K562 (cell line): ENCODE data around the gene EIPR1. TPM values are rescaled to one million over a fixed set of nuclear protein-coding genes. Genes with fewer than 3 reads are reported as not detected.

Experiments
- ATAC-seq: fragments of 200-7000 bp; cut with Tn5 transposase; 3 replicates; pipeline ENCODE4 v1.9.1; 2020; ENCODE audit warnings: moderate library complexity
- BruUV-seq: library from RNA; stranded (reverse); fragments of 400-500 nt; replicated peaks from 2 replicates; lab custom pipeline; 2021; lab: Mats Ljungman, UMichigan
- CTCF ChIA-PET: fragments of 300-600 bp; formaldehyde crosslinking; extraction: SDS; loops from one replicate; lab custom pipeline; 2021; ENCODE audit warnings: low intra/inter-chr PET ratio; lab: Yijun Ruan, JAX
- POLR2A ChIA-PET: fragments of 300-600, 350-650 bp; sonication (Branson Sonifier 250); formaldehyde crosslinking; extraction: SDS; loops from one replicate; lab custom pipeline; 2021; ENCODE audit warnings: antibody characterized with exemption, inconsistent platforms; lab: Yijun Ruan, JAX
- DNase-seq, 4 experiments: peaks; one replicate each; pipeline versions ENCODE4 v3.0.0 to v3.0.0-alpha.2; 2011 to 2018; ENCODE audit warnings: low spot score in 3 of 4, mixed read lengths in 3 of 4; ENCODE audit errors: extremely low read depth in 1 of 4
- FAIRE-seq: peaks from 2 replicates; lab custom pipeline; 2011; peaks lifted over from hg19 to GRCh38; lab: Jason Lieb, UNC
- H2AFZ ChIP-seq: 2 replicates; pipeline ENCODE4 v1.6.0; 2011; ENCODE audit warnings: low read depth, low read length, control low read depth, inconsistent platforms
- H3K27ac ChIP-seq: fragments of 200-600 bp; 3 replicates; pipeline ENCODE4 v1.8.0; 2011; ENCODE audit warnings: low read depth, mild to moderate bottlenecking, control low read depth, inconsistent platforms, low read length, moderate library complexity, mixed read lengths; ENCODE audit errors: extremely low read depth
- H3K27me3 ChIP-seq, 2 experiments: fragments of 300-600 bp in 1 of 2; 2 replicates in 1 of 2; 3 replicates in 1 of 2; pipeline versions ENCODE4 v1.6.0 to v1.8.0; 2011; ENCODE audit warnings: inconsistent platforms in 2 of 2, low read length in 2 of 2, mild to moderate bottlenecking in 1 of 2, mixed read lengths in 1 of 2, moderate library complexity in 1 of 2; ENCODE audit not compliant: control insufficient read depth in 2 of 2, insufficient read depth in 2 of 2
- H3K36me3 ChIP-seq: fragments of 300-600 bp; 3 replicates; pipeline ENCODE4 v1.8.0; 2011; ENCODE audit warnings: mild to moderate bottlenecking, low read length, inconsistent platforms; ENCODE audit not compliant: control insufficient read depth, insufficient read depth
- H3K4me1 ChIP-seq, 2 experiments: fragments of 200-600 bp in 1 of 2; replicated peaks in 1 of 2; 2 replicates in 1 of 2; 3 replicates in 1 of 2; pipeline versions ENCODE4 v1.5.1 to v1.8.0; 2011; ENCODE audit warnings: inconsistent platforms in 2 of 2, low read length in 2 of 2, mild to moderate bottlenecking in 1 of 2, mixed read lengths in 1 of 2, moderate library complexity in 1 of 2; ENCODE audit not compliant: control insufficient read depth in 2 of 2, insufficient read depth in 2 of 2
- H3K4me2 ChIP-seq: 2 replicates; pipeline ENCODE4 v1.6.1; 2011; ENCODE audit warnings: low read length, control low read depth, inconsistent platforms, mixed read lengths; ENCODE audit not compliant: insufficient read depth
- H3K4me3 ChIP-seq: fragments of 200-600 bp; sonication (generic), shearing (Covaris generic); 2 replicates; pipeline ENCODE4 v1.5.1; 2016; ENCODE audit warnings: control low read depth, inconsistent platforms
- H3K79me2 ChIP-seq: fragments of 200-600 bp; 3 replicates; pipeline ENCODE4 v1.8.0; 2011; ENCODE audit warnings: low read length, inconsistent platforms; ENCODE audit not compliant: control insufficient read depth, insufficient read depth
- H3K9ac ChIP-seq, 2 experiments: 2 replicates each; pipeline versions ENCODE4 v1.6.0 to v1.6.1; 2011; ENCODE audit warnings: low read depth in 2 of 2, low read length in 2 of 2, control low read depth in 1 of 2, inconsistent platforms in 1 of 2, mild to moderate bottlenecking in 1 of 2, mixed read lengths in 1 of 2; ENCODE audit not compliant: insufficient read depth in 1 of 2
- H3K9me1 ChIP-seq: one replicate; pipeline ENCODE4 v1.6.0; 2011; ENCODE audit warnings: inconsistent platforms, mild to moderate bottlenecking, low read length, moderate library complexity; ENCODE audit not compliant: control insufficient read depth, insufficient read depth
- H3K9me3 ChIP-seq: replicated peaks from 2 replicates; pipeline ENCODE4 v1.5.1; 2011; ENCODE audit warnings: low read depth, low read length, inconsistent platforms; ENCODE audit not compliant: control insufficient read depth, insufficient read depth
- H4K20me1 ChIP-seq: replicated peaks from 2 replicates; pipeline ENCODE4 v1.6.1; 2011; ENCODE audit warnings: low read length, inconsistent platforms, mixed read lengths; ENCODE audit not compliant: control insufficient read depth, insufficient read depth
- BCOR ChIP-seq: fragments of 450-650 bp; IDR thresholded peaks from 2 replicates; pipeline ENCODE4 v1.6.1; 2016
- IRF2 ChIP-seq: sonication (generic); formaldehyde crosslinking; IDR thresholded peaks from 2 replicates; pipeline ENCODE4 v1.8.1; 2022; ENCODE audit warnings: mild to moderate bottlenecking, missing genetic modification reagents
- MXI1 ChIP-seq: IDR thresholded peaks from 2 replicates; pipeline ENCODE4 v1.6.1; 2011; ENCODE audit warnings: low read depth, mild to moderate bottlenecking, improper control_type of control experiment, low read length
- NFE2 ChIP-seq: IDR thresholded peaks from 2 replicates; pipeline ENCODE4 v1.6.1; 2014; ENCODE audit warnings: antibody characterized with exemption, low read depth
- RBM34 ChIP-seq: fragments of 200-400 bp; formaldehyde crosslinking; IDR thresholded peaks from 2 replicates; pipeline ENCODE4 v1.6.1; 2018; ENCODE audit warnings: low read length, borderline replicate concordance; ENCODE audit not compliant: insufficient read depth
- ZBTB1 ChIP-seq: sonication (generic); formaldehyde crosslinking; IDR thresholded peaks from 2 replicates; pipeline ENCODE4 v1.8.1; 2023; ENCODE audit warnings: missing genetic modification reagents, low read depth, mild to moderate bottlenecking, borderline replicate concordance
- ZNF184 ChIP-seq: sonication (generic); formaldehyde crosslinking; IDR thresholded peaks from 2 replicates; pipeline ENCODE4 v1.5.0; 2020; ENCODE audit warnings: missing genetic modification reagents
- ZNF354B ChIP-seq: fragments of 250-450 bp; sonication (Bioruptor Pico); IDR thresholded peaks from 2 replicates; pipeline ENCODE4 v1.4.0; 2020
- WGBS: fragments of 100-300 bp; shearing (Covaris generic); methylation state at CpG from one replicate; pipeline ENCODE4 v1.1.6; 2016; ENCODE audit warnings: low coverage, mixed read lengths; ENCODE audit not compliant: insufficient coverage; ENCODE audit errors: missing lambda C conversion rate; 5-methylcytosine and 5-hydroxymethylcytosine counted together
- in situ Hi-C: fragments of 300-500 bp; cut with MboI; formaldehyde crosslinking; loops from 4 replicates; pipeline ENCODE4 v1.15.0; 2018; ENCODE audit warnings: inconsistent platforms, mixed read lengths
- intact Hi-C: fragments of 100-400 bp; cut with micrococcal nuclease; formaldehyde crosslinking; loops from 2 replicates; pipeline ENCODE4 v1.14.2; 2022
- polyA plus RNA-seq, 8 experiments: library from polyadenylated mRNA; depleted of rRNA in 4 of 8; stranded (reverse) in 5 of 8; unstranded in 3 of 8; fragments of >200 nt; fragmentation: Nextera tagmentation in 2 of 8; fragmentation: Illumina TruSeq in 1 of 8; extraction: Ambion mirVana in 2 of 8; extraction: Trizol in 1 of 8; gene quantifications; 2 replicates each; pipeline versions ENCODE4 v1.2.1 to v1.2.3, GENCODE V29; 2011 to 2014; ENCODE audit warnings: inconsistent platforms in 1 of 8, missing spikeins in 1 of 8
- total RNA-seq, 7 experiments: library from RNA; depleted of rRNA in 6 of 7; stranded (reverse); fragments of >200 nt in 6 of 7; fragmentation: Illumina TruSeq in 2 of 7; extraction: Trizol in 2 of 7; gene quantifications; 2 replicates each; pipeline versions ENCODE4 v1.2.1 to v1.2.3, GENCODE V29; 2011 to 2021; ENCODE audit warnings: low replicate concordance in 1 of 7
- TF ChIP-seq, protein P1 (sequence below): sonication (generic); formaldehyde crosslinking; IDR thresholded peaks from 2 replicates; pipeline ENCODE4 v1.8.0; 2022; ENCODE audit warnings: mild to moderate bottlenecking, missing genetic modification reagents, borderline replicate concordance

Gene EIPR1
- total and polyA plus RNA-seq, 9 of the 15 experiments (the other 6 are each of a cell fraction or from before 2014, with no cell fraction given) = 19.9 to 54.4 (median 35.9) TPM

DNA sequence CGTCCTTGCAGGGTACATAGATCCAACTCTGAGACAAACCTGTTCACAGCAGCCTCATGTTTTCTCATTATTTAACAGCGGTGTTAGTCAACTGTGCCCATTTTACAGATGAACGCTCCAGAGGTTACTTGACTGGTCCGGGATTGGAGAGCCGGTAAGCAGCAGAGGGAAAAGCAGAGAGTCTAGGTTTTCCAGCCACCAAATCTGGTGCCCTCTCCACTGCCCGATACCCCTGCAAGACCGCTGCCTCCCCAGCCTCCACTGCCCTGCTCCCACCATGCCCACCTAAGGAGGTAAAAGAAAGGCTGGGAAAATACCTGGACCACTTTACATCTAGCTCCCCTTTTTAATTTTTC lies 51.5 kb downstream of the EIPR1 start (continued):
- TF ChIP-seq RBM34 = no peak

DNA sequence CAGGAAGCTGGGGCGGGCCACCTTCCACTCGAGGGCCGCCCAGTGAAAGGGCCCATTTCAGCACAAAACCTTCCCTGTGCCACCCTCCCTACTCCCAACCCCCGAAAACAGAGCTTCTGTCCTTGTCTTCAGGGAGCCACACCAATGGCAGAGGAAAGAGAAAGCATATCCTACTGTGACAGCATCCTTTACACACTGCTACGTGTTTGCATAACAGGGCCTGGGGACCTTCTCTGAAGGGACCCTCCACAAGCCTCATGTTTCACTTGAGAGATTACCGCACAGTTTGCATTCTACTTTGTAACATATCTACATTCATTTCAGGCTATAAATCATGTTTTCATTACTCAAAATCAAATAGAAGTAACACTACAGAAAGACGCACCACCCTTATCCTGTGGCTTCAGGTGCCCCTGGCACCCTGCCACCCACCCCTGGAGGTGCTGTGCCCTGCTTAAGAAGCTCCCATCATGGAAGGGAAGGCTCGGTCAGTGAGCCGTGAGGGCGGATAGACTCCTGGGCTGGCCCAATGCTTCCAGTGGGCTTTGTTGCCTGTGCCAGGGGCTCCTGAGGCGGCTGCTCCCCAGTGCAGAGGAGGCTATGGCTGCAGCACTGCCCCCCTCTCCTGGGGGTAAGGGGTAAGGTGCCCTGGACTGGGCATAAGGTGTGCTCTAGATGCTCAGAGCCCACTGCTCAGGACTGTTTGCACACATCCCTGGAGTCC lies 52.0 kb downstream of the EIPR1 start:
- H3K27me3 ChIP-seq = no peaks in the 10 kb centered on the region
- H3K4me1 ChIP-seq = peaks cover 0 to 8% of the 10 kb centered on the region in 2 experiments; a peak in 1 of 5 replicates
- H3K27ac ChIP-seq = no peak overlapping the region
- no peaks in the 10 kb centered on the region; the same call in 2 of the 3 replicates for H3K79me2 ChIP-seq
- DNase-seq = no peak
- no peak overlapping the region for H3K4me3 ChIP-seq
- H3K36me3 ChIP-seq = peaks cover 15% of the 10 kb centered on the region; the same call in 2 of the 3 replicates
- ChIA-PET POLR2A (no interaction called here), CTCF (no interaction called here)
- intact Hi-C loops (no loop called here), in situ Hi-C loops (no loop called here)
- no peak overlapping the region for H2AFZ ChIP-seq
- WGBS = 94% methylated on average over 10 of the region's 11 CpGs
- no peak overlapping the region for H3K4me2 ChIP-seq
- FAIRE-seq = no peak
- H3K9me3 ChIP-seq = no peaks in the 10 kb centered on the region
- no peak for ATAC-seq
- H4K20me1 ChIP-seq = 0 out of 2 replicates have a peak, but pooled peaks cover 6% of the 10 kb centered on the region
- H3K9me1 ChIP-seq = no peaks in the 10 kb centered on the region
- H3K9ac ChIP-seq = no peak overlapping the region
- TF ChIP-seq BCOR (no peak), IRF2 (CRISPR knock-in tag) (no peak), MXI1 (no peak), ZBTB1 (no peak), ZNF184 (CRISPR knock-in tag) (no peak), NFE2 (no peak), ZNF354B (CRISPR knock-in tag) (no peak)
- TF ChIP-seq, protein P1, sequence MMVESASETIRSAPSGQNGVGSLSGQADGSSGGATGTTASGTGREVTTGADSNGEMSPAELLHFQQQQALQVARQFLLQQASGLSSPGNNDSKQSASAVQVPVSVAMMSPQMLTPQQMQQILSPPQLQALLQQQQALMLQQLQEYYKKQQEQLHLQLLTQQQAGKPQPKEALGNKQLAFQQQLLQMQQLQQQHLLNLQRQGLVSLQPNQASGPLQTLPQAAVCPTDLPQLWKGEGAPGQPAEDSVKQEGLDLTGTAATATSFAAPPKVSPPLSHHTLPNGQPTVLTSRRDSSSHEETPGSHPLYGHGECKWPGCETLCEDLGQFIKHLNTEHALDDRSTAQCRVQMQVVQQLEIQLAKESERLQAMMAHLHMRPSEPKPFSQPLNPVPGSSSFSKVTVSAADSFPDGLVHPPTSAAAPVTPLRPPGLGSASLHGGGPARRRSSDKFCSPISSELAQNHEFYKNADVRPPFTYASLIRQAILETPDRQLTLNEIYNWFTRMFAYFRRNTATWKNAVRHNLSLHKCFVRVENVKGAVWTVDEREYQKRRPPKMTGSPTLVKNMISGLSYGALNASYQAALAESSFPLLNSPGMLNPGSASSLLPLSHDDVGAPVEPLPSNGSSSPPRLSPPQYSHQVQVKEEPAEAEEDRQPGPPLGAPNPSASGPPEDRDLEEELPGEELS (CRISPR knock-in tag) = no peak
- no TSS peak for BruUV-seq
